Stimulated activated CD8-positive, alpha-beta memory T cell treated with anti-CD3 and anti-CD28 coated beads, Interleukin-7, amount 100 ng/mL, for 48 hours (primary cell): Measurements from ENCODE around the gene NVL.
"Not testable (repeated sequence)": the region's sequence is repeated elsewhere in the genome, so short reads cannot be mapped to it uniquely, and the experiment has no call there.

Experiments
- DNase-seq, 2 donors: peaks; one replicate each; pipeline ENCODE4 v3.0.0-alpha.2; 2020; ENCODE audit warnings: low read depth in 1 of 2; ENCODE audit errors: extremely low read depth in 1 of 2

The NVL gene

GRCh38 chr1:224238212-224238611, 91.8 kb downstream of the NVL start:
- no peak for DNase-seq

GRCh38 chr1:224237119-224237881, 92.7 kb downstream of the NVL start:
- DNase-seq, result no peak

DNA sequence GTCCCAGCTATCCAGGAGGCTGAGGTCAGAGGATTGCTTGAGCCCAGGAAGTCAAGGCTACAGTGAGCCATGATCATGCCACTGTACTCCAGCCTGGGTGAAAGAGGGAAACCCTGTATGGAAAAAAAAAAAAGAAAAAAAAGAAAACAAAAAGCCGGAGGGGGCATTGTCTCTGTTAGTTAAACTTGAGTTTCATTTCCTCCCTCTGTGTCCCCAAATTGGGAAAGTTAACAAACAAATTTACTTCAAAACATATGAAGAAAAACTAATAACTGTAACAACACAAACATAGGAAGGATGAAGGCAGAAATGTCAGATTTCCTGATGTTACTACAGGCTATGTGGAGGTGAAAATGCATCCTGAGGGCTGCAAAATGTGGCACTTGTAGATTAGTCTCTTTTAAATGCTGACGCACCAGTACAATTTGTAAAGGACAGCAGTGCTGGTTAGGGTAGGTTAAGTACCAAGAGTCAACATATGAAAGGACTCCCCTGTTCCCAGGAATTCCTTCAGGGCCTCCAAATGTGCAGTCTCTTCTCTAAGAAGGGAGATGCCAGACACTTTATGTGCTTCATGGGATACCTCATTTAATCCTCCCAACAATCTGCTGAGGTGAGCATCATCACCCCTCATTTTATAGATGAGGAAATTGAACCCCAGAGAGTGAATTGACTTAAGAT, 94.0 kb downstream of the NVL start:
- DNase-seq, result no peak

GRCh38 chr1:224234017-224234416, 96.0 kb downstream of the NVL start:
- DNase-seq, result no peak

GRCh38 chr1:224226849-224227502, 103.0 kb downstream of the NVL start:
- no peak for DNase-seq

- no peak for DNase-seq
Observed at GRCh38 chr1:224223819-224224714, 105.9 kb downstream of the NVL start.

DNA sequence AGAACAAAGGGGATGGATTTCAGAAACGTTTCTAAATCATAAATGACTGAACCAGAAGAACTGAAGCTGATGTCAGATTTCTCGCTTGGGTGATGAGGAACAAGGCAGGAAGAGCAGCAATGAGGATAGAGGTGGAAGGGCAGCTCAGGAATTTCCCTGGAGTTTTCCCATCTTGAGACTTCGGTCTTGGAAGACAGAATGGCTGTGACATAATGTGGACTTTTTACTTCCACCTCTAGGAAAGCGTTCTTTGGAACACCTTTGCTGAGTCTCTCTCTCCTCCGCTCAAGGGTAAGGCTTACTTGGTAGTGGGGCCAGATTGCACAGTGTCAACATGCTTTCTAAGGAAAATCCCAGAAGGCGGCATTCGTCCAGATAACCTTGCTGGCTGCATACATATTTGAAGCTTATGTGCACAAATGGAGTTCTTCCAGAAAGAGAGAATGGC, 110.3 kb downstream of the NVL start:
- no peak for DNase-seq

DNA sequence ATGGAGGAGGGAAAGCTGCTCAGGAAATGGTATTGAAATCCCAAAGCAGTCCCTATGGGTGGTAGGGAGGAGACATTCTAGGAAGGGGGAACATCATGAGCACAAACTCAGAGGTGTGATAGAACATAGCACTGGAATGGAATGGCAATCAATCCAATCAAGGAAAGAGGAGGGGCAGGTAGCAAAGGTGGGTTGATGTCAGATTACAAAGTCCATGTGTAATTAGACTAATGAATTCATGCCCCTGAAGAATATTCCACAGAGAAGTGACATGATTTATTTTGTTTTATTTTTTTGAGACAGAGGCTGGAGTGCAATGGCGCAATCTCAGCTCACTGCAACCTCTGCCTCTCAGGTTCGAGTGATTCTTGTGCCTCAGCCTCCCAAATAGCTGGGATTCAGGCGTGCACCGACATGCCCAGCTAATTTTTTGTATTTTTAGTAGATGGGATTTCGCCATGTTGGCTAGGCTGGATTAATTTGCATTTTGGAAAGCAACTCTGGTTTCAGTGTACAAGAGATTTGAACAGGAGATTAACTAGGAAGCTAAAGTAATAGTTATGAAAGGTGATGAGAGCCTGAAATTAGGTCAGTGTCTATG, 110.9 kb downstream of the NVL start:
- DNase-seq, result no peak

DNA sequence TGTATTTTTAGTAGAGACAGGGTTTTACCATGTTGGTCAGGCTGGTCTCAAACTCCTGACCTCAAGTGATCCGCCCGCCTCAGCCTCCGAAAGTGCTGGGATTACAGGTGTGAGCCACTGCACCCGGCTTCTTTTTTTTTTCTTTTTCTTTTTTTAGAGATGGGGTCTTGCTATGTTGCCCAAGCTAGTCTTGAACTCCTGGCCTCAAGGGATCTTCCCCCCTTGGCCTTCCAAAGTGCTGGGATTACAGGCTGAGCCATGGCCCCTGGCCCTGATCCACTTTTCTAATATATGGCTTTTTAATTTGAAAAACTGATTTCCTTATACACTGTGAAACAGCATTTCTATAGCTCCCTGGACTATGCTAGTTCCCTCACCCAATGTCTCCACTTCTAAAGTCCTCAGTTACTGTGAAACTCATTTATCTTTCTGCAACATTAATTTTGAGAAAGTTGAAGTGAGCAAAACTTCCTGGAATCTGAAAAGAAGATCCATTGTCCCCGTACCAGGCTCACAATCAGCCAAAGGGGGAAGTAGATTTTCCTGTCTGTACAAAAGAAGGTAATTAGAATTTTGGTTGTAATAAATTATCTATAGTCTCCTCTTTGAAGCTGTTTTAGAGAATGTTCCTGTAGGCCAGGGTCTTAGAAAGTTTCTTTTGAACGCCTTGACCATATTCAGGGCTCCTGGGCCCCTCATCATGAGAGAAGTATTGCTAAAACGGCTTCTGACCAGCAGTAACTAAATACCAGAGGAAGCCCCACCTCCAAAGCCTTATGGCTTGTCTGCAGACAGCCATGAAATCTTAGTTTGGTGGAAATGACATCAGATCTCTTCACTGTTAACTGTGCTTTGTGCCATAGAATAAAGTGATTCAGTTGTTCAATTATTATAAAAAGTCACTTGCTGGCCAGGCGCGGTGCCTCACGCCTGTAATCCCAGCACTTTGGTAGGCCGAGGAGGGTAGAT, 112.0 kb downstream of the NVL start:
- no peak for DNase-seq

- DNase-seq, result no peak
Observed at GRCh38 chr1:224216382-224216781, 113.6 kb downstream of the NVL start.

GRCh38 chr1:224213438-224214119, 116.4 kb downstream of the NVL start:
- no peak for DNase-seq

DNA sequence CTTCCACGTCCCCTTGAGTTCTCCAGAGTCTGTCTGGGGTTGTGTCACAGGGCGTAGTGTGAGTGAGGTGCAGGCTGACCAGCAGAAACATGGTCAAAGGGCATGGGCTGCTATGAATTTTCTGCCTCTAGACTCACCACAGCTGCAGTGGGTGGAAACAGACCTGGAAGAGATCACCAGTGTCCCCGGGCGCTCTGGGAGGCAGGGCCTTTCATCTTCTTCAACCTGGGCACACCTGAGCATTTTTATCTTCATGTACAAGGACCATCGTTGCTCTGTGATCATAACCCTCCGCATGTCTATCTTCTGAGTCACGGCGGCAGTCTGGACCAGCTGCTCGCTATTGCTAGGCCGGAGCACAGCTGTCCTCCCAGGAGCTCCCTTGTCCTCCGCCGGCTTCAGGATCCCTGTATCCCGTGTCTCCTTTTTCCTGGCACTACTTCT, 117.3 kb downstream of the NVL start:
- DNase-seq, result no peak

DNA sequence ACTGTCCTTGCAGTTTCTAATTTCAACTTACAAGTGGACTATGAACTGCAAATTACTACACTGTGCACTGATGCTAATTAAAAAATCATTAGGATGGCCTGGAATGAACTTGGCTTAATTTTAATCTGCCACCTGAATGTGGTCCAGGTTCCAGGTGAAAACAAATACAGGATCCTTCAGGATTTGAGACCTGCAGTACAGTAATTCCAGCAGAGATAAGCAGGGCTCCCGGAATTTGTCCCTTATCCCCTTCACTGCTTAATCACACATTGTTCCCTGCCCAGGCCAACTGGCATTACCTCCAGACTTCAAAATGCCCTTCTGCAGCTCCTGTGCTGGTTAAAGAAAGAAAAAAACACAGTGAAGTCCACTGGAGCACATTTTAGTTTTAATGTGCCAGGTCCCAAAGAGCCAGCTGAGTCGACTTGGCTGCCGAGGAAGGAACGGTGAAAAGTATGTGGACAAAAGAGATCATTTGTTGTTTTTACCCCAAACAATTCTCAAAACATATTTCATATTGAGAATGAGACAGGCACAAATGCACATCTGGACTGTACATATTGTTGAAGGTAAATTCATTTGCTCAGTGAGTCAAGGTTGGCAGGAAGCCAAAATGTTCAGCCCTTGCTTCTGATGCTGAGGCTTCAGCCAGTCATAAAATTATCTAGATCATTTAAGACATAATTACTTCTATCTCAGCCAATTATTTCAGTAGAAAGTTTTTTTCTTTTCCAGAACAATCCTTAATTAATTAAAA, 118.6 kb downstream of the NVL start:
- no peak for DNase-seq

- DNase-seq, result not testable (repeated sequence)
Observed at GRCh38 chr1:224205931-224206538, 123.9 kb downstream of the NVL start.

GRCh38 chr1:224205438-224205840, 124.5 kb downstream of the NVL start:
- DNase-seq, result peak; percentile 27 to 60

GRCh38 chr1:224203243-224204016, 126.5 kb downstream of the NVL start:
- DNase-seq, result no peak

GRCh38 chr1:224201853-224202252, 128.1 kb downstream of the NVL start:
- DNase-seq, result no peak
